HuH-7.5 (cell line): ENCODE results near the gene C1QTNF8.

Source experiments
- DNase-seq: peaks from one replicate; pipeline ENCODE4 v3.0.0; 2011; ENCODE audit warnings: low spot score

The C1QTNF8 gene

DNA sequence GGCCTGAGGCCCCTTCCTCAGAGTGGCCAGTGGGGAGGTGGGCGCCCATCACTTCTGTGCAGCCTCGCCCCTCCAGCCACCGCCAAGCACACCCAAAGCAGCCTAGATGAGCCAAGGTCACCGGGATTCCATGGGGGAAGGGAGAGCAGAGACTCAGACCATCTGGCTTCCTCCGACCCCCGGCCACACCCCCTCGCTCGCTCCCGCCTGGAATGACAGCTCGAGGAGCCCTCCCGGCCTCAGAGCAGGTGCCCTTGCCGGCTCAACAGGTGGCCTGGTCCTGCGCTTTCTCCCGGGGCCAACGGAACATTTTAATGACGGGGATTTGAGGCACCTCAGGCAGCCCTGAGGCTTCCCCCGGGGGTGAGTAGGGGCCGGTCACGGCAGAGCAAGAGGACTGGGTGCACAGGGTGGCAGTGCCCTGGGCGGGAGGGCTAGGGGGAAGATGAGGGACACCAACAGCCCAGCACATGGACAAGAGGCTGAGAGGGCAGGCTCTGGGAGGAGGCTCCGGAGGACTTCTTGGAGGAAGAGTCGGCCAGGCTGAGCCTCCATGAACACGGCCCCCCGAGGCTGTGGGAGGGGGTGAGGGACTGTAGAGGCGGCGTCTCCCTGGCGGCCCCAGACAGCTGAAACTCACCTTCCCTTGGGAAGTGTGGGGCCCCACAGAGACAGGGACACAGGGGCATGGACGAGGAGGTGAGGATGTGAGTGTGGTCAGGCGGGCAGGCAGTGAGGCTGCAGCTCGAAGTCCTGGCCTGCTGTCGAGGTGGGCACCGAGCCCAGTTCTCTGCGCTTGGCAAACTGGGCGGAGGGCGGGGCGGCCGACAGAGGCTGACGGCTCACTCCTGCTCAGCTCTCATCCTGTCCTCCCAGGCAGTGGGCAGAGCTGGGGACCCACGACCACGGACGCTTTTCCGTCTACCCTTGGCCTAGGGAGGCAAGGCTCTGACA, 12.5 kb upstream of the C1QTNF8 start:
- no peak for DNase-seq

GRCh38 chr16:1107731-1108130, 11.7 kb upstream of the C1QTNF8 start:
- DNase-seq: no peak

DNA sequence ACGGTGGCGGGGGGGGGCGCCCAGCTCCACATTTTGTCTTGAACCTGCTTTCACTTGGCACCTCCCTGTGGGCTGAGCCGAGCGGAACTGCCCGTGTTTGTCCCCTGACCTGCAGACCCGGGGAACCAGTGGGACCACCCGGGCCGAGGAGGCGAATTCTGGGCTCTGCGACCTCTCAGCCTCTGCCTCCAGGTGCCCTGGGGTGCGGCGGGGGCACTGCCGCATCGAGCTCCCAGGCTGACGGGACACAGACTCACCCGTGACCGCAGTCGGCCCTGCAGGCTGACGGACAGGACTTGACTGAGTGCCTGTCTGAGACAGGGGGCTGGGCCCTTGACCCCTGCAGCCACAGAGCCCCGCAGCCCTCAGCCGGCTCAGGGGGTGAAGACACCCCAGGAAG, 11.1 kb upstream of the C1QTNF8 start:
- DNase-seq: no peak

DNA sequence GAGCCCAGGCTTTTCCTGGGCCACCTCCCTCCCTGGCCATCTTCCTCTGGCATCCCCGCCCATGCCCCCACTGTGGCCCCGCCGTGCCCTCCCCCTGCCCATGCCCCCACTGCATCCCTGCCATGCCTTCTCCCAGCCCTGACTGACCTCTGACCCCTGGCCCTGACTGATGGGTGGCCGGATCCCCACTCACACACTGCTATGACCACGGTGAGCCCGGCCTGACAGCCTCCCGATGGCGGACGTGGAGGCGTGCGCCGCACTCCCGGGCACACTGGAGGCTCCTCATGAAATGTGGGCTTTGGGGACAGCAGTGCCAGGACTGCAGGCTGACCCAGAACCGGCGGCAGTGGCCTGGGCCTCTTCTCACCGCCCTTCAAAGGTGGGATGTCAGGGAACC, 10.6 kb upstream of the C1QTNF8 start:
- no peak for DNase-seq

GRCh38 chr16:1105888-1106620, 10.0 kb upstream of the C1QTNF8 start:
- peak; percentile 94 for DNase-seq

GRCh38 chr16:1103636-1103980, 7.6 kb upstream of the C1QTNF8 start:
- DNase-seq: no peak

DNA sequence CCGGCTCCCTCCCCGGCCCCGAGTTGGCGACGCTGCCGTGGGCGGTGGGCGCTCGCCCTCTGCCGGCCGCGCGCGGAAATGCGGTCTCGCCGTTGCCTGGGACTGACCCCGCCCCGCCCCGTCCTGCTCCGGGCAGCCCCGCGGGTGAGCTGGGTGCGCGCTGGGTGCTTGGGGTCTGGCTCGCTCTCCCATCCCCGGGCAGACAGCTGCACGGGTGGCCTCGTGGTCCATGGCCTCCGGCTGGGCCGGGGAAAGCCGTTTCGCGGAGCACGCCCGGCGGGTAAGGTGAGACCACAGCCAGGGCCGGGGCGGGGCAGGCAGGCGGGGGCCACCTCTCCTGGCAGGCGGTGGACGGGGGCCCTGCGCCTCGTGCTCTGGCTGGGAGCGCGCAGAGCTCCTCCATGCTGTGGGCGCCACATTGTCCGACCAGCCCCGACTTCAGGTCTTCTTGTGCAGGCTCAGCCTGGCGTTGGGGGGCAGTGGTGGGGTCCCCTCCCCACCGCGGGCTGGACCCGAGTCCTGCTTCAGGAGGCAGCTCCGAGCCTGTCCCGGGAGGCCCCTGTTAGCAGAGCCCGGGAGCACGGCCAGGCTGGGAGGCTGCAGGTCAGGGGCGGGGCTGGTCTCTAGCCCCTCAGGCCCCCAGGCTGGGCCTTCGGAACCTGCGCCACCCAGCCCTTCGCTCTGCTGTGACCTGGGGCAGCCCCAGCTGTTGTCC, 7.0 kb upstream of the C1QTNF8 start:
- peak; percentile 85 for DNase-seq

GRCh38 chr16:1102333-1102700, 6.3 kb upstream of the C1QTNF8 start:
- DNase-seq: no peak

DNA sequence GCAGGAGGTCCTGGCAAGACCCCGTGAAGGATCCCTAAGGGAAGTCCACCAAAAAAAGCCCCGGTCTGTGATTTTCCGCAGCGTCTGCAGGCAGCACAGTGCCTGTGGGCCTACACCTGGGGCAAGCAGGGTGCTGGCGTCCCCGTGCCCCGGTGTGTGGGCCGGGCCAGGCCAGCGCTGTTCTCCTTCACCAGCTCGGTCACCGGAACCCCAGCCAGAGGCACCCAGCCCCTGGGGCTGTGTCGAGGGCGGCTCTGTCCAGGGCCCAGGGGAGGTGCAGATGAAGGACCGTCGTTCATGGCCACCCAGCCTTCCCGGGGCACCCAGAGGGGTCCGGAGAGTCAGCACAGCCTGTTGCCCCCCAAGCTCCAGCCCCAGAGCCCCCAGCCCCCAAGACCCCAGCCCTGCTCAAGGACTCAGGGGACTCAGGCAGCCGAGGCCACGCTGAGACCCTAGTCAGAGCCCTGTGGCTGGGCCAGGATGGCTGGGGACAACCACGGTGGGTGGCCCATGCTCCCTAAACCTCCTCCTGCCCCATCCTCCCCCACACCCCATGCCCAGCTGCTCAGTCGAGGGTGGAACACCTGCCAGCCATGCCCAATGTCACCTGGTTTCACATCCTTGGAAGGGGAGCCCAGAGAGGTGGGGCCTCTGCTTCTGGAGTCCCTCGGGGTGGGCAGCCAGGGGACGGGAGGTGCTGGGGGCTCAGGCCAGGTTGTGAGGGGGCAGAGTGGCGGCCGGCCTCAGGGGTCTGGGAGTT, 5.7 kb upstream of the C1QTNF8 start:
- DNase-seq: no peak

DNA sequence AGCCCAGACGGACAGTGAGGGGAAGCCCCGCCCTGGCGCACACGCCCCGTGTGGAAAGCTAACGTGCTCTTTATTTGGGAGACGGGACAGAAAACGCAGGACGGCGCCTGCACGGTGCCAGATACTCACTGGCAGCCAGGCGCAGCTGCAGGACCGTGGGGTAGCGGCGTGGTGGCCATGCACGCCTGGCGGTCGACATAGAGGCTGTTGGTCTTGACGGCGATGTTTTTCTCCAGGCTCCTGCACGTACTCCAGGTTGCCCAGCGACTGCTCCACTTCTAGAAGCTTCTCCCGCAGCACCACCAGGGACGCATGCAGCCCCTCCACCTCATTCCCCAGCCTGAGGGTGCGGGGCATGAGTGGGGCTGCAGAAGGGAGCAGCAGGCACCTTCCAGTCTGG, 5.1 kb upstream of the C1QTNF8 start:
- no peak for DNase-seq

GRCh38 chr16:1100084-1100800, 4.2 kb upstream of the C1QTNF8 start:
- no peak for DNase-seq

DNA sequence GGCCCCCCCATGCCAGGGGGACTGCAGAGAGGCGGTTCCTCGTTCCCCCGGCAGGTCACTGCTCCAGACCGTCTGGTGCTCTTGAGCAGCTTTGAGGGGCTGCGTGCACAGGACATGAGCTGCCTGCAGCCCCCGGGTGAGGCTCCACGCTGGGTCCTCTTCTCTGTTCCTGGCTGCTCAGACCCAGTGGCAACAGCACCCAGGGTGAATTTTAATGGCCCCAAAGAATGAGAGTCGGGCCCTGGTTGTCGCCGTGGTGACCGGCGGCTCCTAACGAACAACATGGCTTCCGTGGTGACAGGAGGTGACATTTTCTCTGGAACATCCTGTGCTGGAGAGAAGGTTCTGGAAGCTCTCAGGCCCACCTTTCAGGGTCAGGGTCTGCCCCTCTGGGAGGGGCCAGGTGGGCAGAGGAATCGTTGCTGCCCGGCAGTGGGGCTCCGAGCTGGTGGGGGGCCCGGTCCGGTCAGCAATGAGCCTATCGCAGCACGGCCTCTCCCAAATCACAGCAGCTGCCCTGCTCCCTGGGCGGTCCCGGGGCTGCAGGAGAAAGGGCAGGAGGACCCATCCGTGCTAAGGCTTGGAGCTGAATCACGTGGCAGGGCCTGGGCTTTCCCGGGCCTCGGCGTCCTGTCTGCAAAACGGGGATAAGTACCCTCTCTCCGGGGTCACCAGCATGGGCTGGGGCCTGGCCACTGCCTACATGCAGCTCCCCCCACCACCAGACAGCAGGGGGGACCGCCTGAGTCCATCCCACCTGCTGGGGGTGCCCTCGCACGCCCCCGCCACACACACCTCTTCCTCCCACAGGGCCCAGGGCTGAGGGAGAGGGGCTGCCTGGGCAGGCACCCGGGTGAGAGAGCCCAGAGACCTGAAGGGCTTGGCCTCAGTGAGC, 3.4 kb upstream of the C1QTNF8 start:
- DNase-seq: no peak

DNA sequence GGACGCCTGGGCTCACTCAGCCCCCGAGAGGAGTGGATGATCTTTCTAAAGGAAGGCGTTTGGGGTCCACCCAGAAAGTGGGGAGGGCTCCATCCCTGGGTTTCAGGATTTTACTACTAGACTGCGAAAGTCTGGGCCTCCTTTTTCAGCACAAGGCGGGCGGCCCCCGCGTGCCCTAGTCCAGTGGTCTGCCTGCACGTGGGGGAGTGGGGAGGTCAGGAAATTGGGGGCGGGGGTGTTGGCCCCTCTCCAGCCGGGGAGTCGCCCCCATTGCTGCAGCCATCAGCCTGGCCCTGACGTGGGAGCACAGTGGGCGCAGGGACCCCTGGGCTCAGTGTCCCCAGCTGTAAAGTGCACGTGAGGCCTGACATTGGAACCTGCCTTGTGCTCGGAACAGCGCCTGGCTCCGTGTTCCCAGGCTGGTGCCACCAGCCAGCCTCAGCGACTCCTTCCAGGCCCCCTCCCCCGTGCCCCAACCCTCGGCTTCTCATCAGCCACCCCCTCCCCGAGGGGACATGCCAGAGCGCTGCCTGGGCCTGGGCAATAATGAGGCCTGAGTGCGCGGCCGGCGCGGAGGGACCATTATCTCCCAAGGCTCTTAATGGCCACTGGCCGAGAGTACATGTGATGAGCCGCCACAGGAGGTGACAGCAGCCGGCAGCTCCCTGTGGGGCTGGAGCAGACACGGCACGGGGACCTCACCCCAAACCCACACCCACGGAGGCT, 2.4 kb upstream of the C1QTNF8 start:
- no peak for DNase-seq

DNA sequence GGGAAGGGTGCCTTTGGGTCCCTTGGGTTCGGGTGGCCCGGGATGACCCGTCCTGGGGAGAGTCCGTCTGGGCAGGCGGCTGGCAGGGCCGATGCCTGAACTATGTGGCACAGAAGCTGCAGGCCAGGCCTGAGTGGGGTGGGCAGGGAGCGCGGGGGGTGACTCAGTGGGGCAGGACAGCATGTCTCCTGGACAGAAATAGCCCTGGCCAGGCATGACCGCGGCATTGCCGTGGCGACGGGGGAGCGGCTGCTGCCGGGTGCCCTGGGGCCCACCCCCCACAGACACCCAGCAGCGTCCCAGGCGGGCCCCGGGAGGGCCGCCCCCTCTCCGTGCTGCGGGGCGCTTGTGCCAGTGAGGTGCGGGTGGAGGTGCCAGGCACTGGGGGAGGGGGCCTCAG, 1.8 kb upstream of the C1QTNF8 start:
- no peak for DNase-seq

DNA sequence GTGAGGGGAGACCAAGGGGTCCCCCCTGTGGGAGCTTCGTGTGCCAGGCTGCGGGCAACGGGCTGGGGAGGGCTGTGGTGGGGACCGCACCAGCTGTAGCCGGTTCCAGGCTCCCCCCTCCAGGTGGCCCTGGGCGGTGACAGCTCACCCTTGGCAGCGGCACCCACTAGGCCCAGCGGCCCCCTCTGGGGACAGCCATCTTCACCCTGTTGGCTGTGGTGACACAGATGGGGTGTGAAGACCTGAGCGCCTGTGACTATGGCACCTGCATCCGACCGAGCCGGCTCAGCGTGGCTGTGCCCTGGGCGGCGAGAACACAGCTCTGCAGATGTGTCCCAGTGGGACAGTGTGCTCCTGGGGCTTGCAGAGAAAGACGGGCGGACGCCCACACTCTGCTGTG, 1.1 kb upstream of the C1QTNF8 start:
- no peak for DNase-seq

GRCh38 chr16:1095450-1096168, 435 bp downstream of the C1QTNF8 start:
- DNase-seq: no peak

- DNase-seq: no peak
Measured at GRCh38 chr16:1094601-1095449, 1.2 kb downstream of the C1QTNF8 start.

GRCh38 chr16:1094124-1094479, 1.9 kb downstream of the C1QTNF8 start:
- no peak for DNase-seq
